GM20000 (cell line): ENCODE measurements around the gene NAALADL2.

Experiments
- DNase-seq: peaks from one replicate; pipeline ENCODE4 v3.0.0; 2012; ENCODE audit warnings: low spot score
- CTCF ChIP-seq: IDR thresholded peaks from 2 replicates; pipeline ENCODE4 v1.5.1; 2012; ENCODE audit warnings: mild to moderate bottlenecking, control low read depth; ENCODE audit errors: extremely low read depth, missing control alignments

The NAALADL2 gene

GRCh38 chr3:175392653-175393052 is 533.5 kb downstream of the NAALADL2 start:
- no peak for TF ChIP-seq CTCF
- no peak for DNase-seq

- no peak for TF ChIP-seq CTCF
- no peak for DNase-seq
These were observed 538.2 kb downstream of the NAALADL2 start for GRCh38 chr3:175397372-175397771.

- no peak for TF ChIP-seq CTCF
- no peak for DNase-seq
These were observed 539.5 kb downstream of the NAALADL2 start for GRCh38 chr3:175398676-175399075.

GRCh38 chr3:175399156-175399840 is 540.2 kb downstream of the NAALADL2 start:
- no peak for TF ChIP-seq CTCF
- no peak for DNase-seq

GRCh38 chr3:175404027-175404426 is 544.9 kb downstream of the NAALADL2 start:
- TF ChIP-seq CTCF = no peak
- DNase-seq = no peak

- no peak for DNase-seq
- no peak for TF ChIP-seq CTCF
These were observed 545.5 kb downstream of the NAALADL2 start for GRCh38 chr3:175404621-175405020.

GRCh38 chr3:175410251-175410650 is 551.1 kb downstream of the NAALADL2 start:
- DNase-seq = no peak

More at GRCh38 chr3:175410251-175410650, 551.1 kb downstream of the NAALADL2 start:
- TF ChIP-seq CTCF = no peak
